ENCODE data around the gene C2orf15.
"Not testable (repeated sequence)": the region's sequence is repeated elsewhere in the genome, so short reads cannot be mapped to it uniquely, and the experiment has no call there.

Gene C2orf15

GRCh38 chr2:99192364-99192763 lies 50.9 kb downstream of the C2orf15 start:
- not testable (repeated sequence) for H3K36me3 ChIP-seq (ENCODE audit: control insufficient read depth, insufficient read depth, low read length); H3K27me3 ChIP-seq (ENCODE audit: control insufficient read depth, insufficient read depth, low read length); H3K4me1 ChIP-seq (ENCODE audit: control insufficient read depth, insufficient read depth, low read length); H3K4me3 ChIP-seq (ENCODE audit: low read length); DNase-seq (ENCODE audit: low read depth, low spot score); H3K27ac ChIP-seq (ENCODE audit: low read length); H3K9me3 ChIP-seq (ENCODE audit: control insufficient read depth, insufficient read depth, low read length)
- WGBS (ENCODE audit: insufficient coverage, insufficient read length), result no CpG with 5 or more reads among the region's 4 CpGs

DNA sequence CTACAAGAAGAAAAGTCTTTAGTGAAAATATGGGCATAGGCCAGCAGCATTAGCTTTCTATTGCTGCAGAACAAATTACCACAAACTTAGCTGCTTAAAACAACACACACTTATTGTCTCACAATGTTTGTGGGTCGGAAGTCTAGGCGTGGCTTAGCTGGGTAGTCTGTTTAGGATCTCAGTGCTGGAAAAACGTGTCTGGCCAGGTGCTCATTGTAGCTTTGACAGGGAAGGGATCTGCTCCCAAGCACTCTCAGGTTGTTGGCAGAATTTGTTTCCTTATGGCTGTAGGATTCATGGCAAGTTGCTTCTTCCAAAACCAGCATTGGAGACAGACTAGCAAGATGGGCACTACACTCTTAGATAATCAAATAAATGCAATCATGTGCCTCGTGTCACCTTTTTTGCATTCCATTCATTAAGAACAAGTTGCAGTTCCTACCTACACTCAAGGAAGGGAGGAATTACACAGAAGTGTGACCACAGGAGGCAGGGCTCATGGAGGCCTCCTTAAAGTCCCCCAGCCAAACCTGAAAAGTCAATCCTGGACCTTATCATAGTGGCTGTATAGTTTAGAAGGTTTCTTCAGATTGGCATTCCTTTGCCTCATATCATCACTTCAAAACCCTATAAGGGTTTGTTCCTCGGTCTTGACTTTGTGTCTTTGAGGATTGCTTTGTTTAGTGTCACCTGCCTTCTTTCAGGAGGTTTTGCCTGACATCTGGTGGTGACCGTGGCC lies 56.8 kb downstream of the C2orf15 start:
- H3K27me3 ChIP-seq (ENCODE audit: control insufficient read depth, insufficient read depth, low read length), result no peaks in the 10 kb centered on the region
- H3K4me1 ChIP-seq (ENCODE audit: control insufficient read depth, insufficient read depth, low read length), result no peaks in the 10 kb centered on the region
- H3K9me3 ChIP-seq (ENCODE audit: control insufficient read depth, insufficient read depth, low read length), result no peaks in the 10 kb centered on the region
- DNase-seq (ENCODE audit: low read depth, low spot score), result no peak
- no peak overlapping the region for H3K4me3 ChIP-seq (ENCODE audit: low read length)
- no CpG with 5 or more reads among the region's 6 CpGs for WGBS (ENCODE audit: insufficient coverage, insufficient read length)
- no peak overlapping the region for H3K27ac ChIP-seq (ENCODE audit: low read length)
- H3K36me3 ChIP-seq (ENCODE audit: control insufficient read depth, insufficient read depth, low read length), result no peaks in the 10 kb centered on the region; the same call in 1 of the 2 replicates

- H3K27ac ChIP-seq (ENCODE audit: low read length), result no peak overlapping the region
- no peaks in the 10 kb centered on the region; the same call in 1 of the 2 replicates for H3K36me3 ChIP-seq (ENCODE audit: control insufficient read depth, insufficient read depth, low read length)
- no peaks in the 10 kb centered on the region for H3K9me3 ChIP-seq (ENCODE audit: control insufficient read depth, insufficient read depth, low read length)
- no peaks in the 10 kb centered on the region for H3K27me3 ChIP-seq (ENCODE audit: control insufficient read depth, insufficient read depth, low read length)
- DNase-seq (ENCODE audit: low read depth, low spot score), result no peak
- H3K4me1 ChIP-seq (ENCODE audit: control insufficient read depth, insufficient read depth, low read length), result no peaks in the 10 kb centered on the region
- WGBS (ENCODE audit: insufficient coverage, insufficient read length), result no CpG with 5 or more reads among the region's 7 CpGs
- no peak overlapping the region for H3K4me3 ChIP-seq (ENCODE audit: low read length)
Measured at GRCh38 chr2:99200076-99200800, 58.7 kb downstream of the C2orf15 start.
